H7 (cell line): ENCODE results near the gene DAZAP1. TPM values are rescaled to one million over a fixed set of nuclear protein-coding genes. Genes with fewer than 3 reads are reported as not detected.

Experiments
- DNase-seq: peaks from one replicate; pipeline ENCODE4 v3.0.0; 2012
- H3K27me3 ChIP-seq: 2 replicates; pipeline ENCODE4 v1.6.0; 2011; ENCODE audit warnings: mild to moderate bottlenecking, low read length; ENCODE audit not compliant: control insufficient read depth, insufficient read depth
- H3K36me3 ChIP-seq: replicated peaks from 2 replicates; pipeline ENCODE4 v1.5.1; 2011; ENCODE audit warnings: low read length; ENCODE audit not compliant: control insufficient read depth, insufficient read depth
- H3K4me3 ChIP-seq: 2 replicates; pipeline ENCODE4 v1.5.1; 2011; ENCODE audit warnings: low read depth, mild to moderate bottlenecking, control low read depth, low read length, moderate library complexity; ENCODE audit not compliant: insufficient read depth
- total RNA-seq: library from RNA; depleted of rRNA; stranded (reverse); fragments of >200 nt; shearing (Covaris generic); gene quantifications from 2 replicates; pipeline ENCODE4 v1.2.3, GENCODE V29; 2014; rRNA removed

Gene DAZAP1
- total RNA-seq: 196 and 198 TPM in 2 replicates

DNA sequence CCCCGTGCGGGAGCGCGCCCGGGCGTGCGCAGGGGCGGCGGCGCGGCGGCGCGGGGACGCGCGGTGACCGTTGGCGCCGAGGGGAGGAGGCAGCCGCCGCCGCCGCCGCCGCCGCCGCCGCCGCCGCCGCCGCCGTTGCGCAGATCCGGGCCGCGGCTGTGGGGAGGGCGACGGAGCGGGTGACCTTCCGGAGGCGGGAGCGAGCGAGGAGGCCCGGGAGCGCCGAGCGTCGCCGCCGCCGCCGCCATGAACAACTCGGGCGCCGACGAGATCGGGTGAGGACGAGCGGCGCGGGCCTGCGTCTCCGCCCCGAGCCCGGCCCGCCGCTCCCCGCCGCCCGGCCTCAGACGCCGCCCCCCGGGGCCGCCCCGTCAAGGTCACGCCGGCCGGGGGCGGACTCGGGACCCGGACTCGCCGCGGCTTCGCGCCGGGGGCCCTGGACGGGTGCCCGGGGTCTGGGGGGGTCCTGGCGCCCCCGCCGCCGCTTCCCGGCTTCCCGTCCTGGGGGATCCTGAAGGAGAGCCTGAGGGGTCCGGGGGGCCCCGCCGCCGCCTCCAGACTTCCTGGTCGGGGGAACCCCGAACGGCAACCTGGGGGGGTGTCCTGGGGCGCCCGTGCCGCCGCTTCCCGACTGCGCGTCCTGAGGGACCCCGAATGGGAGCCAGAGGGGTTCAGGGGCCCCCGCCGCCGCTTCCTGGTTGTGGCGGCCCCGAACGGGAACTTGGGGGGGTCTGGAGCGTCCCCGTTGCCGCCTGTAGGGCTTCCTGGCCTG is at the start of gene DAZAP1:
TSS of gene DAZAP1 (plus strand) at position 59 of the 772 bp plus-strand sequence. CDS start at position 247, 188 bp downstream.
- Histone ChIP-seq H3K36me3 (peaks cover 2% of the 10 kb centered on the region), H3K27me3 (no peaks in the 10 kb centered on the region), H3K4me3 (peak within 1 kb of the TSS; percentile 89)
- DNase-seq: no peak

DNA sequence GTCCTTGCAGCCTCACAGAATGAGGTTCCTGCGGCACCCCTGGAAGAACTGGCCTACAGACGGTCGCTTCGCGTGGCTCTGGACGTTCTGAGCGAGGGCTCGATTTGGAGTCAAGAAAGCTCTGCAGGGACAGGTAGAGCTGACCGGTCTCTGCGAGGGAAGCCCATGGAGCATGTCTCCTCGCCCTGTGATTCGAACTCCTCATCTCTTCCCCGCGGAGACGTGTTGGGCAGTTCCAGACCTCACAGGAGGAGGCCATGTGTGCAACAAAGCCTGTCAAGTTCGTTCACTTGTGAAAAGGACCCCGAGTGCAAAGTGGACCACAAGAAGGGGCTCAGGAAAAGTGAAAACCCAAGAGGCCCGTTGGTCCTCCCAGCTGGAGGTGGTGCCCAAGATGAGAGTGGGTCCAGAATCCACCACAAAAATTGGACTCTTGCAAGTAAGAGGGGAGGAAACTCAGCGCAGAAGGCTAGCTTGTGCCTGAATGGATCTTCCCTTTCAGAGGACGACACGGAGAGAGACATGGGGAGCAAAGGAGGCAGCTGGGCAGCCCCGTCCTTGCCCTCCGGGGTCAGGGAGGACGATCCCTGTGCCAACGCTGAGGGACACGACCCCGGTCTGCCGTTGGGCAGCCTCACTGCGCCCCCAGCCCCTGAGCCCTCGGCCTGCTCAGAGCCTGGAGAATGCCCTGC is 47.1 kb upstream of the DAZAP1 start:
- H3K36me3 ChIP-seq: peaks cover 19% of the 10 kb centered on the region
- DNase-seq: no peak
- no peaks in the 10 kb centered on the region for H3K27me3 ChIP-seq
- no peak overlapping the region for H3K4me3 ChIP-seq

DNA sequence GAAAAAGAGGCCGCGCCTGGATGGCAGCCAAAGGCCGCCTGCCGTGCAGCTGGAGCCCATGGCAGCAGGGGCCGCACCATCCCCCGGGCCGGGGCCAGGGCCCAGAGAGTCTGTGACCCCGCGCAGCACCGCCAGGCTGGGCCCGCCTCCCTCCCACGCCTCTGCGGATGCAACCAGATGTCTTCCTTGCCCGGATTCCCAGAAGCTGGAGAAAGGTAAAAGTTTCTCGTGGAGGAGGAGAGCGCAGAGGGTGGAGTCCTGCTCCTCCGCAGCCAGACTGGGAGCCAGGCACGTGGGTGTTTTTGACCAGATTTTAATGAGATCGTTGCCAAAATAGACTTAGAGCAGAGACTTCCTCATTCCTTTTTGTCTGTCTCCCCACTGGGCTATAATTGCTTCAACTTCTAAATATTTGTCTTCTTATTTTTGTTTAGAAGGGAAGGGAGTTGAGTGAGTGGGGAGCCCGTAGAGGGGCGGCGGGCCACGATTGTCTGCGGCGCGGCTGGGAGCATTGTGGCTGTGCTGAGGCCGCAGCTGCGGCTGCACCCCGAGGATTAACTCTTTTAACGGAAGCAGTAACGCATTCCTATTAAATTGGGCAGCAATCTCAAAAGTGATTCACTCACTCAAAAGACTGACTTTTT is 46.4 kb upstream of the DAZAP1 start:
- peak; percentile 65 for DNase-seq

DNA sequence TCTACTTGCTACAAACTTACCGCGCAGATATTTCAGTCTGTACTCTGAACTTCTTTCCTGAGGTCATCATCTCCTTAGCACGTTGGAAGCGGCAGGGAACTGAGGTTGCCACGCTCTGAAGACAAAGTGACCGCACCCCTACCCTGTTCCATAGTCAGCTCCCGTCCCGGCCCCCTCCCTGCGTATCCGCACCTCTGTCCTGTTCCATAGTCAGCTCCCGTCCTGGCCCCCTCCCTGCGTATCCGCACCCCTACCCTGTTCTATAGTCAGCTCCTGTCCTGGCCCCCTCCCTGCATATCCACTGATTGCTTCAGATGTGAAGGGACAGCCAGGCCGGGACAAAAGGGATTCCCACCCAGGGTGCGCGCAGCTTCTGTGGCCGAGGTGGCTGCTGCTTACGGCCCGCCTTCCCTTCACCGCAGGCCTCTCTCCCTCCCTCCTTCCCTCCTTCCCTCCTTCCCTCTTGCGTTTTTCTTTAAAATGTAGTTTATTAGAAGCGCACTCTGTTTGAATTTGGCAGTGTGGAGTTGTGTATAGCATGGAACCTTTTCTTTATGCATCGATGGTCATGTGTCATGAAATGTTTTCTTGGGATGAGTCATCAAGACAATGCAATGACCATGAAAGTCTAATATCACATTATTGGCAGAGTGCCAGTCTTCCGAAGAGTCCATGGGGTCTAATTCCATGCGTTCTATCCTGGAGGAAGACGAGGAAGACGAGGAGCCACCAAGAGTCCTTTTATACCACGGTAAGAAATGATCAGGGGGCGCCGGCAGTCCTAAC is 45.6 kb upstream of the DAZAP1 start:
- DNase-seq: no peak
- no peak overlapping the region for H3K4me3 ChIP-seq

More for the DNA sequence above, 46.4 kb upstream of the DAZAP1 start:
- H3K36me3 ChIP-seq: peaks cover 19% of the 10 kb centered on the region
- no peaks in the 10 kb centered on the region for H3K27me3 ChIP-seq
- no peak overlapping the region for H3K4me3 ChIP-seq

DNA sequence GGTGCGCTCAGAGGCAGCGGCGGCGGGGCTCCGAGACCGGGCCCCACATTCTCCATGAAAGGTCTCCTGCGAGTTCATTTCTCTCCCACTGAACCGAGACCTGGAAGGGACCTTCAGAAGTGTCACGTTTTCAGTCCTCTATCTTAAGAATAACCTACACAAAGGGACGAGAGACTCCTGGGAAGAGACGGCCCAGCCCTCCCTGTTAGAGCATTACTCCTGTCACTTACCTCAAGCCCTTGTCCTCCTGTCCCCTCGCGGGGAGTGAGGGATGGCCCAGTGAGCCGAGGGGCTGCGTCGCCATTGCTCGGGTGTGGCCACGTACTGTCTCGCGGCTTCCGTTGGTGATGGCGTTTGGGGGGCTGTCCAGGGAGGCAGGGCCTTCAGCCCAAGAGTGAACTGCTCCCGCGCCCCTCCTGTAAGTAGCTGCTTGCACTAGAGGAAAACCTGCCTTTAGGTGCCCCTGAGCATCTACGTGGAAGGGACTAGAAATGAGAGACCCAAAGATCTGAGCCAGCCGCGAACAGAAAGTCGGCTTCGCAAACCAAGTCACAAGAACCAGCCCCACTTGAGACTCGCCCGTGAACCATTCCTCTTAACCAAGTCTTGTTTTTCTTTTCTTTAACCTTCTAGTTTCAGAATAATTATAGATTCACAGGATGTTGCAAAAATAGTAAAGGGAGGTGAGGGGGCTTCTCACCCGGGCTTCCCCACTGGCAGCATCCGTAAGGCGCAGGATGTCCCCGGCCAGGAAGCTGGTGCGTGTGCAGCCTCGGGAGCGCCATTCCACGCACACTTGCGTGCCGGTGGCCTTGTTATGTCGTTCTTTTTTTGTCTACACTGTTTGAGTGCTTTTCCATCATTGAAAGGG is 44.8 kb upstream of the DAZAP1 start:
- Histone ChIP-seq H3K4me3 (no peak overlapping the region), H3K27me3 (no peaks in the 10 kb centered on the region), H3K36me3 (peaks cover 30% of the 10 kb centered on the region)
- DNase-seq: no peak

More for the DNA sequence above, 45.6 kb upstream of the DAZAP1 start:
- Histone ChIP-seq H3K27me3 (no peaks in the 10 kb centered on the region), H3K36me3 (peaks cover 24% of the 10 kb centered on the region)

DNA sequence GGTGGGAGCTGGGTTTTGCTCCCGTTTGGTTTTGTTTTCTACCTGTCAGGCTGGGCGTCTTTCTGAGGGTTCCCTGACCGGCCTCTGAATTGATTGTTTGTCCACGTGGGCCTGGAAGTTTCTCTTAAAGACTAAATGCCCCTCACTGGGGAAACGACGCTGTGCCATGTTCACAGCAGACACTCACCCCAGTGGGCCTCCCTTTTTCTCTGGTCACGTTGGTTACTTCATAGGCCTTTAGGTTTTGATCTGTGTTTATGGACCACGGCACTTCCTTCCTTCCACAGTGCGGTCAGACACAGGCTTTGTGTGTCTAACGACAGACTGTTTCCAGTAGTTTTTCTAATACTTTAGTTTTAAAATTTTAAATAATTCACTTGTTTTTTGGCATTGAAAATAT is 43.8 kb upstream of the DAZAP1 start:
- Histone ChIP-seq H3K27me3 (no peaks in the 10 kb centered on the region), H3K4me3 (no peak overlapping the region), H3K36me3 (peaks cover 32% of the 10 kb centered on the region)
- DNase-seq: no peak

DNA sequence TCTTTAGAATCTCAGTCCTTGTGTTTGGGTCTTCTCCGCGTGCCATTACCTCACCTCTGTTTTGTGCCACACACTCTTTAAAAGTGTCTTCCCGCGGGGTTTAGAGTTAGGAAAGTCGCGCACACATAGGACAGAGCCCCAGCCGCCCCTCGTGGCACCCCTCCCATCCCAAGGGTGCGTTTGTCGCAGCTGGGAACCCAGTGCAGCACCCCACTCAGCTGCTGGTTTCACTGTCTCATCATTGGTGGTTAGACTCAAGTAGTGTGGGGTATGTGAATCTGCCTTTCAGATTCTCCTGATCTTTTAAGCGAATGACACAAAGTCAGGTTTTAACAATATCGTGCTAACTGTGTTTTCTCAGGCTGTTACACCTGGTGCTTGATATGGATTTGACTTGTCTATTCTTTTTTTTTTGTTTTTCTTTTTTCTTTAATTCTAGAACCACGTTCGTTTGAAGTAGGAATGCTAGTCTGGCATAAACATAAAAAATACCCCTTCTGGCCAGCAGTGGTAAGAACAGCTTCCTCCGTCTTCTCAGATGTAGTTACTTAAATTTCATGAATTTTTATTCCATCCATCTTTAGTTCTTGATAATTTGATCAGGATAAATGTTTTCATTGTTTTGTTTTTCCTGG is 43.2 kb upstream of the DAZAP1 start:
- Histone ChIP-seq H3K27me3 (no peaks in the 10 kb centered on the region), H3K4me3 (no peak overlapping the region), H3K36me3 (peaks cover 29% of the 10 kb centered on the region)
- no peak for DNase-seq

DNA sequence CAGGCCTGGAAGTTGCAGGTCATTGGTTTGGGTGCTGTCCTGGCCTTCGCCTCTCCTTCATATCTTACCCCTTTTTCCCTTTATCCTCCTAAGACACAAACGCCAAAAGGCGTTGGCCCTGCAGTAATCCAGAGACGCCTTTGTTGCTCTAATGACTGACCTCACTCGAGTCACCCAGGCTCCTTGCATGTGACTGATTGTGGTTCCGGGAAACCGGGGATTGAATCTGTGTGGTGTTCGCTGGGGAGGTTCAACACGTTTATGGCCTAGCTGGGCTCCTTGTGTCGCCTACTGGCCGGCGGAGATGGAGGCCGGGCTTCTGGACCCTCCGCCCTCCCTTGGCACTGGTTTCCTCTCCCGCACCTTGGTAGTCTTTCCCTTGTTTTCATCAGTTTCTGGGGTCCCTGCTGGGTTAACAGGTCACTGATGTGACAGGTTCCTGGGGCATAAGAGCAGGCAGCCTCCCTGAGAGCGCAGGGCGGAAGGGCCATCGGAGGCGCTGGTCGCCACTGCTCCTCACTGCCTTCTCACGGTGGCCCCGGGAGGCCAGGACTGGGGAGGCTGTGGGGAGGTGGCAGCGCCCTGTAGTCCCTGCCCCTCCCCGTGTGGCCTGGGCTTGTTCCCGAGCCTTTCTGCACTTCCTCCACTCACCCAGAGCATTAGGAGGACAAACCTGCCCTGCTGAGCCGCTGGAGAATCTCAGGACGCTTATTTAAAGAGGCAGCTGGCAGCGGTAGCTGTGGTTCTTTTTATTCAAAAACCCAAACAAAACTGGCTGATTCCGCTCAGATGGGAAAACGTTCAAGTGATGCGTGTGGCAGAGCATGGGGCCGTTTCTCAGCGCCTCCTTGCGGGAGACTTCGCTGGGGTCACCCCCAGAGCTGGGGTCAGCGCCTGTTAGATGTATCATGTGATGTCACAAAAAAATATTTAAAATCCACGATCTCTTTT is 41.8 kb upstream of the DAZAP1 start:
- no peak for DNase-seq
- H3K4me3 ChIP-seq: no peak overlapping the region
- peaks cover 23% of the 10 kb centered on the region for H3K36me3 ChIP-seq
- no peaks in the 10 kb centered on the region for H3K27me3 ChIP-seq

DNA sequence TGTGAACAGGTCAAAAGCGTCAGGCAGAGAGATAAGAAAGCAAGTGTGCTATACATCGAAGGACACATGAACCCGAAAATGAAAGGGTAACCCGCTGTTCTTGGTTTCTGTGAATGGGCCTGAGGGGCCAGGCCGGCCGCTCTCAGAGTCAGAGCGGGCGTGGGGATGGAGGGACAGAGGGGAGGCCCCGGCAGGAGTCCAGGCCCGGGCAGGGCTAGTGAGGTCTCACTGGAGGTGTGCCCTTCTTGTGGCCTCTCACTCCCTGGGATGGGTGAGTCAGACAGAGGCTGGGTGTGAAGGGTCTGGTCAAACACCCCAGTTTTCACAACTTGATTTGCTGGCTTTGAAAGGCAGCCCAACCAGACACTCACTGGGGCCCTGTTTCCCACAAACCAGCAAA is 41.1 kb upstream of the DAZAP1 start:
- H3K27me3 ChIP-seq: no peaks in the 10 kb centered on the region
- DNase-seq: no peak
- peaks cover 25% of the 10 kb centered on the region for H3K36me3 ChIP-seq
- no peak overlapping the region for H3K4me3 ChIP-seq

DNA sequence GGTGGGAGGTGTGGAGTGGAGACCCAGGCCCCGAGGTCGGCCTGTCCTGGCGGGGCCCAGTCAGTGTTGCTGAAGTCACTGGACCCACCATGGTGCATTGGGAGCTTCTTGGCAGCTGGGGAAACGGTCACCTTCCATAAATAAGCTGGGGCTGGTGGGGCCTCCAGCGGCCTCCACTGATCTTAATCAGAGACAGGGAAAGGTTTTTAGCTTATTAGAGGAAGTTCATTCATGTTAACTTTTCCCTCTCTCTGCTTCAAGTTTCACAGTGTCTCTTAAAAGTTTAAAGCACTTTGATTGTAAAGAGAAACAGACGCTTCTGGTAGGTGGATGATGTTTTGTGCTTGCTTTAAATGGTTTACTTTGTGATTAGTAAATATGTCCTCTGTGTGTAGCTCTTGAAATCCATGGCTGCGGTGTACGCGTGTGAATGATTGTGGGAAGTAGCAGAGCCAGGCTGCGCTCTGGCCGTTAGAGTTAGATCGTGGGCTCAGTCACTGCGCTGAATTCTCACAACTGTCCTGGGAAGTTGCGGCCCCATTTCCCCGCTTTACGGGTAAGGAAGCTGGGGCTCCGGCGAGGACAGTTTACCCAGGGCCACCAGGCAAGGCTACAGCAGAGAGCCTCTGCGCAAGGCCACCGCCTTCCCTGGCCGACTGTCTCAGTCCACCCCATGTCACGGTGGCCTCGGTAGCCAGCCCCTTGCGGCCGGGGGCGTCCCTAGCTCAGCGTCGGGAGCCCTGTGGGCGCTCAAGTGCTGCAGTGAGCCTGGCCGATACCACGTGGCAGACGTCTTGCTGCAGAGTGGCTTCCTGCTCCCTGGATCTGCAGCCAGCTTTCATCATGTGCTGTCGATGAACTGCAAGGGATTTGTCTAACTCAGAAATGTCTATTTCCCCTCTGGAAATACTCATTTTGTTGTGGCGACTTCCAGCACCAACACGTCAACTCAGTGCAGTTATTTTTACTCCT is 40.2 kb upstream of the DAZAP1 start:
- Histone ChIP-seq H3K36me3 (peaks cover 23% of the 10 kb centered on the region), H3K4me3 (no peak overlapping the region), H3K27me3 (no peaks in the 10 kb centered on the region)
- no peak for DNase-seq

DNA sequence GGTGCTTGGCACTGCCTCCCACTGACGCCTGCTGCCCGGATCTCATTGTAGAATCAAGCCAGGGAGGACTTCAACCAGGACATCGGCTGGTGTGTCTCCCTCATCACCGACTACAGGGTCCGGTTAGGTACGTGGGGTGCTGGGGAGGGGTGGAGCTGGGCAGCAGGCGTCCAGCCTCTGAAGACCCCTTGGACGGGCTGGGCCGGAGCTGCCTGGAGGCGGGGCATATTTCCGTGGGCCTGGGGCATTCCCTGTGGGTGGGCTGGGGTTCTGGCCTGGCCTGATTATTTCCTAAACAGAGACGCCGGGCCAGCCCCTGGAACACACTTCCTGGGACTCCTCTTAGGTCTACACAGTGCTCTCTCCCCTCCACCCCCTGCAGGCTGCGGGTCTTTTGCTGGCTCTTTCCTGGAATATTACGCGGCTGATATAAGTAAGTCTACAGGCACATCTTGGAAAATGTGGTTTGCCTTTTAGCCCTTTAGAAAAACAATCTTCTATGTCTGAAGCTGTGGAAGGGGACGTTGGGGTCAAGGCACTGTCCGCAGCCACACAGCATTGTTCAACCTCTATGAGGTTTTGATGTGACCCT is 38.1 kb upstream of the DAZAP1 start:
- DNase-seq: no peak
- Histone ChIP-seq H3K27me3 (no peaks in the 10 kb centered on the region), H3K36me3 (peaks cover 28% of the 10 kb centered on the region), H3K4me3 (no peak overlapping the region)
